HG03354 (cell line): ENCODE results near the gene GARIN1A.
A peak's percentile ranks its signal among the peaks of the same experiment; 100 is the strongest.
"Not testable (repeated sequence)": the region's sequence is repeated elsewhere in the genome, so short reads cannot be mapped to it uniquely, and the experiment has no call there.

Source experiments
- ATAC-seq: cut with Tn5 transposase; IDR thresholded peaks from one replicate; pipeline ENCODE4 v1.9.1; 2021; ENCODE audit warnings: mild to moderate bottlenecking; ENCODE audit not compliant: unreplicated experiment, poor library complexity, severe bottlenecking

The GARIN1A gene

GRCh38 chr7:128681794-128682537 is 9.9 kb downstream of the GARIN1A start:
- no peak for ATAC-seq

- not testable (repeated sequence) for ATAC-seq
Observed at GRCh38 chr7:128683270-128683669, 11.2 kb downstream of the GARIN1A start.

GRCh38 chr7:128683738-128684137 is 11.6 kb downstream of the GARIN1A start:
- ATAC-seq: not testable (repeated sequence)

- ATAC-seq: no peak
Observed at GRCh38 chr7:128687131-128687530, 15.0 kb downstream of the GARIN1A start.

DNA sequence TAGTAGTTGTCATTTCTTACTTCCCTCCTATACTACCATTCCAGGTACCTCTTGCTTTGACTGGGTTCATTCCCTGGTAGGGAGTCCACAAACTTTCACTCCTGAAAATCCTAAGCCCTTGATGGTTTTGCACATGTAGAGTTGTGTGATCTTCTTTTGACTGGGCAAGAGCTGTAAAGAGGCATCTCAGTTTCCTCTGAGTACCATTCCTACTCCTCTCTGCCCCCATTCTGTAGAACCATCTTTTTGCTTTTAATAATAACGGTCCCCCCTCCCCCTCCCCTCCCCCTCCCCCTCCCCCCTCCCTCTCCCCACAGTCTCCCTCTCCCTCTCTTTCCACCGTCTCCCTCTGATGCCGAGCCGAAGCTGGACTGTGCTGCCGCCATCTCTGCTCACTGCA is 16.4 kb downstream of the GARIN1A start:
- no peak for ATAC-seq

DNA sequence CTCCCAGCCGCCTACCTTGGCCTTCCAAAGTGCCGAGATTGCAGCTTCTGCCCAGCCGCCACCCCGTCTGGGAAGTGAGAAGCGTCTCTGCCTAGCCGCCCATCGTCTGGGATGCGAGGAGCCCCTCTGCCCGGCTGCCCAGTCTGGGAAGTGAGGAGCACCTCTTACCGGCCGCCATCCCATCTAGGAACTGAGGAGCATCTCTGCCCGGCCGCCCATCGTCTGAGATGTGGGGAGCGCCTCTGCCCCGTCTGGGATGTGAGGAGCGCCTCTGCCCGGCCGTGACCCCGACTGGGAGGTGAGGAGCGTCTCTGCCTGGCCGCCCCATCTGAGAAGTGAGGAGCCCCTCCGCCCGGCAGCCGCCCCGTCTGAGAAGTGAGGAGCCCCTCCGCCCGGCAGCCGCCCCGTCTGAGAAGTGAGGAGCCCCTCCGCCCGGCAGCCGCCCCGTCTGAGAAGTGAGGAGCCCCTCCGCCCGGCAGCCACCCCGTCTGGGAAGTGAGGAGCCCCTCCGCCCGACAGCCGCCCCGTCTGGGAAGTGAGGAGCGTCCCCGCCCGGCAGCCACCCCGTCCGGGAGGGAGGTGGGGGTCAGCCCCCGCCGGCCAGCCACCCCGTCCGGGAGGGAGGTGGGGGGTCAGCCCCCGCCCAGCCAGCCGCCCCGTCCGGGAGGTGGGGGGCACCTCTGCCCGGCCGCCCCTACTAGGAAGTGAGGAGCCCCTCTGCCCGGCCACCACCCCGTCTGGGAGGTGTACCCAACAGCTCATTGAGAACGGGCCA is 17.3 kb downstream of the GARIN1A start:
- not testable (repeated sequence) for ATAC-seq

DNA sequence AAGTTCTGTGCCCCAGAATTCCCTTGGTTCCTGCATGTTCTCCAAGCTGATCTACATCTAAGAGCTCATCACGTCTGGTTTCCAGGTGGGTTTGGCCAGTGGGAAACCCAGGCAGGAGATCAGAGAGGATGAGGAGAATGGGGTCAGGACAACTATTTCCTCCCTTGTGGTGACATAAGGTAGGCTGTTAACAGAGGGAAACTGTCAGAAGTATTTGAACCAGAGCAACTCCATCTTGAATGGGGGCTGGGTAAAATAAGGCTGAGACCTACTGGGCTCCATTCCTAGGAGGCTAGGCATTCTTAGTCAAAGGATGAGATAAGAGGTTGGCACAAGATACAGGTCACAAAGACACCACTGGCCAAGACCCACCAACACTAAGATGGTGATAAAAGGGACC is 19.1 kb downstream of the GARIN1A start:
- ATAC-seq: no peak

DNA sequence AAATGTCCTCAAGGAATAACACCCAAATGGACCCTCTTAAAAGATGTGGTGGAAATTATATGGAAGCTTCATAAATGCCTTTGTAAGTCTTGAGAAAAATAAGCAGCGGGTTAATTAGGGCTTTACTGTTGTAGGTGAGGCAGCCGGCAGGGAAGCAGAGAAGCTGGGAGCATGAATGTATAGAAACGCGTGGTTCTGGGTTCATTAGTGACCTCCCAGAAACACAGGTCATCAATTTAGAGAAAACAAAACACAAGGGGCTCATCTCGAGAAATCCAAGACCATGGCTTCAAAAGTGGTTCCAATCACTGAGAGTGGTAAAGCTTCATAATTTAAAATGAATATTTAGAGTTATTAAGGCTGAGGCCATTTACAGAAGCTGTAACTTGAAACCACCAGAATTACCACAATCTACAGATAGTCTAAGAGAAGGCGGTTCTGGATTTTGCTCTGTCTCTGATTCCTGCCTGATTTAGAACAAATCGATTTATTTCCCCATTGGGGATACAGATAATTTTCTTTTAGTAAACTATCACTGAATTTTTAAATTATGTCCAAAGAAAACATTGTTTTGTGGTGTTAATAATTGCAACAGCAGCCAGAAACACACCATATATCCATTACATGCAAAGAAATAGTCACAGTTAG is 20.7 kb downstream of the GARIN1A start:
- no peak for ATAC-seq

DNA sequence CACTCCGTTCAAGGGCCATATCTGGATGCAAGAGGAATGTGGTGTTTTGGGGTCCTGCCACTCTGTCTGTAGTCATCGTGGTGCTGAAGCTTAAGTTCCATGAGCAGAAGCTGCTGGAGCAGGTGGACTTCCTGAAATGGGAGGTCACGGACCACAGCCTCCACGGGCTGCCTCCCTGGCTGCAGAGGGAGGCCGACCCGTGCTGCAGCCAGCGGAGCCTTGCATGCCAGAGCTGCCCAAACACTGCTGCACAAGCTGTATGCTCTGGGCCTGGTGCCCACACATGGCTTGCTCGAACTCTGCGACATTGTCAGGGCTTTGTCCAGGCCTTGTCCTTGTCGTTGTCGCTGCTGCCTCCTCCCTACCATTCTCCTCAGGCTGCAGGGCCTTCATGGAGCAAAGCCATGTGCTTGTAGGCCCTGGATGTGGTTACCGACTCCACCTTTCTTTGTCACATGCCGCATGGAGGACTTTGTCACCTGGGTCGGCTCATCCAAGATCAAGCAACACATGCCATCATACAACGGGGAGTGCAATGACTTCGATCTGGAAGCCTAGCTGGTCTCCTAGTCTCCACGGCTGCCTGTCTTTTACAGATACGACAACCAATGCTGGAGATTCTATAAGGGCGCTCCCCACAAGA is 21.4 kb downstream of the GARIN1A start:
- ATAC-seq: no peak

DNA sequence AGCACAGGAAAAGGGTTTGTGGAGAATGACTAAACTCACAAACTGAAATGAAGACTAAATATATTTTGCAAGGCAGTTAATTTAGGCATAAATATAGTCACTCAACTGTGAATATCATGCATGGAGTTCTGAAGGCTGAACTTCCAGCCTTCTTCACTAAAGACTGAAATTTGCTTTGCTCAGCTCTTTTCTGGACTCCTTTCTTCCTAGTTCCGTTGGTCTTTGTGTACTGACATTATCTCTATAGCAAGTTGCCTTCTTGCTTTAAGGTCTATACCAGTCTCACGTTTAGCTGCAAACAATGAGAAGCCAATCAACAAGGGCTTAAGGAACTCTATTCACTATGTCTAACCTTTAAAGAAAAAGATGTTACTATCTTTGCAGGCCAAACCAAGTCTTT is 22.6 kb downstream of the GARIN1A start:
- ATAC-seq: no peak

DNA sequence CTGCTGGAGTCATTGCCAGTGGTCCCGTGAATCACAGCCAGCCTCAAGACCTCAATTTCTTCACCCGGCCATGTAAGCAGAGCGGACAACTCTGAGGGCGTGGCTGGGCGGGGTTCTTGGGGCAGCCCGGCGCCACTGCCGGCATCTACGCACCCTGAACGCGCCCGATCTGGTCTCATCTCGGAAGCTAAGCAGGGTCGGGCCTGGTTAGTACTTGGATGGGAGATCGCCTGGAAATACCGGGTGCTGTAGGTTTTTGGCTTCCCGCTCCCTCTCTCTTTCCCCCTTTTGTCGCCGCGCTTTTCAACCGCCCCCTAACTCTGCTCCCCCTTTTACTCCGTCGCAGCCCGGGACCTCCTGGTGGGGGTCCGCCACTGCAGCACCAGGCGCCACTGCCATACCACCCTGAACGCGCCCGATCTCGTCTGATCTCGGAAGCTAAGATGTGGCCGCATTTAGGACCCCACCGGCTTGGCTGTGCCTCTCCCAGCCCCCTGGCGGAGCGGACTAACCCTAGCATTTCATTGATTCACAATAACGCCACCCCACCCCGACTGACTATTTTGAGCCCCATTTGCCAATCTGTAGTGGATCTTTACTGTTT is 25.3 kb downstream of the GARIN1A start:
- peak; percentile 53 for ATAC-seq

GRCh38 chr7:128699196-128699712 is 27.2 kb downstream of the GARIN1A start:
- no peak for ATAC-seq

GRCh38 chr7:128699895-128700294 is 27.8 kb downstream of the GARIN1A start:
- ATAC-seq: no peak

DNA sequence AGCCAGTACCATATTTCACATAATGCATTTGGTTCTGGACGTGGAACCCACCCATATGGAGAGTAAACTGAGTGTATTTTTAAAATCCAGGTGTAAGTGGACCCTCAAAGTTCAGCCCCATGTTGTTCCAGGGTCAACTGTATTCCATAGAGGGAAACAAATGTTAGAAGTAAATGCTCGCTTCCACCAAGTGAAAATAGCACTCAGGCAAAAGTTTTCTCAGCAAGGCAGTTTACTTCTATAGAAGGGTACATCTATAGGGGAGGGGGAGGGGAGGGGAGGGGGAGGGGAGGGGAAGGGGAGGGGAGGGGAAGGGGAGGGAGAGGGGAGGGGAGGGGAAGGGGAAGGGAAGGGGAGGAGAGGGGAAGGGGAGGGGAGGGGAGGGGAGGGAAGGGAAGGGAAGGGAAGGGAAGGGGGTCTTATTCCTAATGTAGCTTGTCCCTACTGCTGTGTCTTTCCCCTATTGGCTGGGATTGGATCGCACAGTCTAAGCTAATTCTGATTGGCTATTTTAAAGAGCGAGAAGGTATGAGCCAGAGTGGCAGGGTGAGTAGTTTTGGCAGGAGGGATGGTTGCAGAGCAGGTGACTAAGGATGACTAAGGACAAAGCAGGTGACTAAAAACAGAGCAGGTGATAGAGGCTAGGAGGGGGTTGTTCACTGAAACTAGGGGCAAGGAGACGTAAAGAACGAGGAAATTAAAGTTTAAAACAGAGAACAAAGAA is 29.1 kb downstream of the GARIN1A start:
- no peak for ATAC-seq

GRCh38 chr7:128703609-128704241 is 31.6 kb downstream of the GARIN1A start:
- no peak for ATAC-seq

DNA sequence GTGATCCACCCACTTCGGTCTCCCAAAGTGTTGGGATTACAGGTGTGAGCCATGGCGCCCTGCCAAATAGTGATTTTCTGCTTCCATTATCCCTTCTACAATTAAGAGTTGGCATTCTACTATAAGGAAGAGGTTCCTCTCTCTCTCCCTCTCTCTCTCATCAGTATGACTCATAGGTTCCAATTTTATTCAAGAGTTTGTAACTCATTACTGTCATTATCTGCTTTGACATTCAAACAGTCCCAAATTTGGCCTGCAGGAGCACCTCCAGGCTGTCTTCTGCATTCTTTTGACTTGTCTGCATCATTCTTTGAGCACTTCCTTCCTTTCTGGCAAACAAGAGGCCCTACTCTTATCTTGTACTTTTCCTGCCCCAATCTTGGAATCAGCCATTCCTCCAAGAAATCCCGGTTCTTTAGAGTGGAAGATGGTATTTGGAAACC is 33.8 kb downstream of the GARIN1A start:
- ATAC-seq: no peak

DNA sequence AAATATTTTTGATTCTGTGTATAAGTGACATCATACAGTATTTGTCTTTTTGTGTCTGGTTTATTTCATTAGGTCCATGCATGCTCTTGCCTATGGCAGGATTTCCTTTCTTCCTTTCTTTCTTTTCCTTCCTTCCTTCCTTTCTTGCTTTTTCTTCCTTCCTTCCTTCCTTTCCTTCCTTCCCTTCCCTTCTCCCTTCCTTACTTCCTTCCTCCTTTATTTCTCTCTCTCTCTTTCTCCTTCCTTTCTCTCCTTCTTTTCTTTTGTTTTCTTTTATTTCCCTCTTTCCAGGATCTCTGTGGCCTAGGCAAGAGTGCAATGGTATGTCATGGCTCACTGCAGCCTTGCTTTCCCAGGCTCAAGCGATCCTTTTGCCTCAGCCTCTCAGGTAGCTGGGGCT is 35.7 kb downstream of the GARIN1A start:
- ATAC-seq: no peak

DNA sequence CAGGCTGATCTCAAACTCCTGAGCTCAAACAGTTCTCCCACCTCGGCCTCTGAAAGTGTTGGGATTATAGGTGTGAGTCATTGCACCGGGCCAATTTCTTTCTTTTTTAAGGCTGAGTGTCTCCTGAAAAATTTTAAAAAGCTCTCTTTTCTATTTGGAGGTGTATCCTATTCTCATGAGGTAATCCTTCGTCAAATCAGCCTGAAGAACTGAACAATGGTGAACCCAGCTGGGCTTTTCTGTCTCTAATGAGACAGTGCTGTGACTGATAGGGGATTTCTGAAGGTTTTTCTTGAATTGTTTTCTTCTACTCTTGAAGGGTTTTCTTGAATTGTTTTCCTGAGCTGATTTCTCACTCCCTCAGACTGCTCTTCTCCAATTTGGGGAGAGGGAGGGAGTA is 36.1 kb downstream of the GARIN1A start:
- no peak for ATAC-seq

DNA sequence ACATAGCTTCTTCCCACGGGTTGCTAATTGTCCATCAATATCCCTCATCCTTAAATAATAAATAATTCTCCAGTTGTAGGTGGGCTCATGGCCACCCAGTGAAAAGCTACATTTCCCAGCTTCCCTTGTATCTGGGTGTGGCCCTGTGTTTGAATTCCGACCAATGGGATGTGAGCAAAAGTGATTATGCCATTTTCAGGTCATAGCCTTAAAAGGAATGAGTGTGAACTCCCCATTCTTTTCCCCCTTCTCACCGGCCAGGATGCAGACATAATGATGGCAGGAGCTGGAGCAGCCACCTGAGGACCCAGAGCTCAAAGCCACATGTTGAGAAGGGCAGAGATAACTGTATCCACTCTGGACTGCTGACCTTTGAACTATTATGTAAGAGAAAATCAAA is 36.7 kb downstream of the GARIN1A start:
- ATAC-seq: no peak
